ENCODE measurements around the gene KRT9. TPM values are rescaled to one million over a fixed set of nuclear protein-coding genes. Genes with fewer than 3 reads are reported as not detected.

Gene KRT9
- total and polyA plus RNA-seq, 9 of the 15 experiments (the other 6 are each of a cell fraction or from before 2014, with no cell fraction given), result 0.03 TPM; not detected in 8

GRCh38 chr17:41545829-41546410, 25.9 kb downstream of the KRT9 start (continued):
- TF ChIP-seq HINFP (tag; conservative IDR thresholded peaks at IDR 0.05; ENCODE audit: low read depth) (no peak), STAG1 (CRISPR knock-in tag; IDR thresholded peaks at IDR 0.05; ENCODE audit: borderline replicate concordance) (no peak), PHB (CRISPR knock-in tag; IDR thresholded peaks at IDR 0.05) (no peak), ZNF57 (CRISPR knock-in tag; IDR thresholded peaks at IDR 0.05) (no peak), MITF (IDR thresholded peaks at IDR 0.05) (no peak), IRF2 (CRISPR knock-in tag; IDR thresholded peaks at IDR 0.05) (no peak), ZNF407 (IDR thresholded peaks at IDR 0.05; ENCODE audit: low read depth) (no peak)
- TF ChIP-seq, protein P1, sequence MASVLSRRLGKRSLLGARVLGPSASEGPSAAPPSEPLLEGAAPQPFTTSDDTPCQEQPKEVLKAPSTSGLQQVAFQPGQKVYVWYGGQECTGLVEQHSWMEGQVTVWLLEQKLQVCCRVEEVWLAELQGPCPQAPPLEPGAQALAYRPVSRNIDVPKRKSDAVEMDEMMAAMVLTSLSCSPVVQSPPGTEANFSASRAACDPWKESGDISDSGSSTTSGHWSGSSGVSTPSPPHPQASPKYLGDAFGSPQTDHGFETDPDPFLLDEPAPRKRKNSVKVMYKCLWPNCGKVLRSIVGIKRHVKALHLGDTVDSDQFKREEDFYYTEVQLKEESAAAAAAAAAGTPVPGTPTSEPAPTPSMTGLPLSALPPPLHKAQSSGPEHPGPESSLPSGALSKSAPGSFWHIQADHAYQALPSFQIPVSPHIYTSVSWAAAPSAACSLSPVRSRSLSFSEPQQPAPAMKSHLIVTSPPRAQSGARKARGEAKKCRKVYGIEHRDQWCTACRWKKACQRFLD (CRISPR knock-in tag; IDR thresholded peaks at IDR 0.05), result no peak
